K562 (cell line): ENCODE results near the gene POP7. TPM values are rescaled to one million over a fixed set of nuclear protein-coding genes. Genes with fewer than 3 reads are reported as not detected.
A peak's percentile ranks its signal among the peaks of the same experiment; 100 is the strongest.

Experiments used
- ATAC-seq: fragments of 200-7000 bp; cut with Tn5 transposase; 3 replicates; pipeline ENCODE4 v1.9.1; 2020; ENCODE audit warnings: moderate library complexity
- BruUV-seq: library from RNA; stranded (reverse); fragments of 400-500 nt; replicated peaks from 2 replicates; lab custom pipeline; 2021; lab: Mats Ljungman, UMichigan
- CTCF ChIA-PET: fragments of 300-600 bp; formaldehyde crosslinking; extraction: SDS; loops from one replicate; lab custom pipeline; 2021; ENCODE audit warnings: low intra/inter-chr PET ratio; lab: Yijun Ruan, JAX
- POLR2A ChIA-PET: fragments of 300-600, 350-650 bp; sonication (Branson Sonifier 250); formaldehyde crosslinking; extraction: SDS; loops from one replicate; lab custom pipeline; 2021; ENCODE audit warnings: antibody characterized with exemption, inconsistent platforms; lab: Yijun Ruan, JAX
- DNase-seq, 4 experiments: peaks; one replicate each; pipeline versions ENCODE4 v3.0.0 to v3.0.0-alpha.2; 2011 to 2018; ENCODE audit warnings: low spot score in 3 of 4, mixed read lengths in 3 of 4; ENCODE audit errors: extremely low read depth in 1 of 4
- FAIRE-seq: peaks from 2 replicates; lab custom pipeline; 2011; peaks lifted over from hg19 to GRCh38; lab: Jason Lieb, UNC
- H2AFZ ChIP-seq: 2 replicates; pipeline ENCODE4 v1.6.0; 2011; ENCODE audit warnings: low read depth, low read length, control low read depth, inconsistent platforms
- H3K27ac ChIP-seq: fragments of 200-600 bp; 3 replicates; pipeline ENCODE4 v1.8.0; 2011; ENCODE audit warnings: low read depth, mild to moderate bottlenecking, control low read depth, inconsistent platforms, low read length, moderate library complexity, mixed read lengths; ENCODE audit errors: extremely low read depth
- H3K27me3 ChIP-seq, 2 experiments: fragments of 300-600 bp in 1 of 2; 2 replicates in 1 of 2; 3 replicates in 1 of 2; pipeline versions ENCODE4 v1.6.0 to v1.8.0; 2011; ENCODE audit warnings: inconsistent platforms in 2 of 2, low read length in 2 of 2, mild to moderate bottlenecking in 1 of 2, mixed read lengths in 1 of 2, moderate library complexity in 1 of 2; ENCODE audit not compliant: control insufficient read depth in 2 of 2, insufficient read depth in 2 of 2
- H3K36me3 ChIP-seq: fragments of 300-600 bp; 3 replicates; pipeline ENCODE4 v1.8.0; 2011; ENCODE audit warnings: mild to moderate bottlenecking, low read length, inconsistent platforms; ENCODE audit not compliant: control insufficient read depth, insufficient read depth
- H3K4me1 ChIP-seq, 2 experiments: fragments of 200-600 bp in 1 of 2; replicated peaks in 1 of 2; 2 replicates in 1 of 2; 3 replicates in 1 of 2; pipeline versions ENCODE4 v1.5.1 to v1.8.0; 2011; ENCODE audit warnings: inconsistent platforms in 2 of 2, low read length in 2 of 2, mild to moderate bottlenecking in 1 of 2, mixed read lengths in 1 of 2, moderate library complexity in 1 of 2; ENCODE audit not compliant: control insufficient read depth in 2 of 2, insufficient read depth in 2 of 2
- H3K4me2 ChIP-seq: 2 replicates; pipeline ENCODE4 v1.6.1; 2011; ENCODE audit warnings: low read length, control low read depth, inconsistent platforms, mixed read lengths; ENCODE audit not compliant: insufficient read depth
- H3K4me3 ChIP-seq: fragments of 200-600 bp; sonication (generic), shearing (Covaris generic); 2 replicates; pipeline ENCODE4 v1.5.1; 2016; ENCODE audit warnings: control low read depth, inconsistent platforms
- H3K79me2 ChIP-seq: fragments of 200-600 bp; 3 replicates; pipeline ENCODE4 v1.8.0; 2011; ENCODE audit warnings: low read length, inconsistent platforms; ENCODE audit not compliant: control insufficient read depth, insufficient read depth
- H3K9ac ChIP-seq, 2 experiments: 2 replicates each; pipeline versions ENCODE4 v1.6.0 to v1.6.1; 2011; ENCODE audit warnings: low read depth in 2 of 2, low read length in 2 of 2, control low read depth in 1 of 2, inconsistent platforms in 1 of 2, mild to moderate bottlenecking in 1 of 2, mixed read lengths in 1 of 2; ENCODE audit not compliant: insufficient read depth in 1 of 2
- H3K9me1 ChIP-seq: one replicate; pipeline ENCODE4 v1.6.0; 2011; ENCODE audit warnings: inconsistent platforms, mild to moderate bottlenecking, low read length, moderate library complexity; ENCODE audit not compliant: control insufficient read depth, insufficient read depth
- H3K9me3 ChIP-seq: replicated peaks from 2 replicates; pipeline ENCODE4 v1.5.1; 2011; ENCODE audit warnings: low read depth, low read length, inconsistent platforms; ENCODE audit not compliant: control insufficient read depth, insufficient read depth
- H4K20me1 ChIP-seq: replicated peaks from 2 replicates; pipeline ENCODE4 v1.6.1; 2011; ENCODE audit warnings: low read length, inconsistent platforms, mixed read lengths; ENCODE audit not compliant: control insufficient read depth, insufficient read depth
- ERF ChIP-seq: fragments of 450-650 bp; formaldehyde crosslinking; IDR thresholded peaks from 2 replicates; pipeline ENCODE4 v1.4.0; 2020; ENCODE audit warnings: mild to moderate bottlenecking, mixed read lengths
- IFI16 ChIP-seq: fragments of 250-450 bp; sonication (Bioruptor Pico); IDR thresholded peaks from 2 replicates; pipeline ENCODE4 v2.1.2; 2022; ENCODE audit warnings: mild to moderate bottlenecking, inconsistent platforms
- KAT7 ChIP-seq: sonication (generic); formaldehyde crosslinking; IDR thresholded peaks from 2 replicates; pipeline ENCODE4 v1.8.0; 2022; ENCODE audit warnings: missing genetic modification reagents, mild to moderate bottlenecking, borderline replicate concordance
- LCOR ChIP-seq: sonication (generic); formaldehyde crosslinking; IDR thresholded peaks from 2 replicates; pipeline ENCODE4 v1.8.0; 2022; ENCODE audit warnings: mild to moderate bottlenecking, missing genetic modification reagents
- MAFF ChIP-seq: IDR thresholded peaks from 2 replicates; pipeline ENCODE4 v1.6.1; 2012; ENCODE audit warnings: low read length, improper control_type of control experiment
- POLR2G ChIP-seq: fragments of 200-400 bp; formaldehyde crosslinking; IDR thresholded peaks from 2 replicates; pipeline ENCODE4 v1.6.1; 2017; ENCODE audit warnings: low read depth, mild to moderate bottlenecking, antibody characterized with exemption, low read length, moderate library complexity
- SIN3B ChIP-seq: fragments of 450-650 bp; IDR thresholded peaks from 2 replicates; pipeline ENCODE4 v1.6.1; 2017; ENCODE audit warnings: low read depth, mild to moderate bottlenecking, moderate library complexity
- SPI1 ChIP-seq: IDR thresholded peaks from 2 replicates; pipeline ENCODE4 v1.6.1; 2011; ENCODE audit warnings: low read depth, low read length, control low read depth, borderline replicate concordance
- TFAM ChIP-seq: fragments of 250-450 bp; sonication (Bioruptor Pico); conservative IDR thresholded peaks from 2 replicates; pipeline ENCODE4 v1.5.0; 2021; ENCODE audit warnings: mild to moderate bottlenecking, moderate library complexity
- ZKSCAN8 ChIP-seq: fragments of 200-800 bp; sonication (Bioruptor generic); IDR thresholded peaks from 2 replicates; pipeline ENCODE4 v1.6.1; 2016; ENCODE audit warnings: missing genetic modification characterization, missing compliant biosample characterization
- ZNF174 ChIP-seq: fragments of 250-450 bp; sonication (Bioruptor Pico); IDR thresholded peaks from 2 replicates; pipeline ENCODE4 v1.4.0; 2020; ENCODE audit warnings: mild to moderate bottlenecking
- ZNF3 ChIP-seq: fragments of 250-450 bp; sonication (Bioruptor Pico); IDR thresholded peaks from 2 replicates; pipeline ENCODE4 v1.5.0; 2021; ENCODE audit warnings: mild to moderate bottlenecking, moderate library complexity
- ZNF696 ChIP-seq: fragments of 250-450 bp; sonication (Bioruptor Pico); conservative IDR thresholded peaks from 2 replicates; pipeline ENCODE4 v1.4.0; 2020; ENCODE audit warnings: mild to moderate bottlenecking, moderate library complexity
- WGBS: fragments of 100-300 bp; shearing (Covaris generic); methylation state at CpG from one replicate; pipeline ENCODE4 v1.1.6; 2016; ENCODE audit warnings: low coverage, mixed read lengths; ENCODE audit not compliant: insufficient coverage; ENCODE audit errors: missing lambda C conversion rate; 5-methylcytosine and 5-hydroxymethylcytosine counted together
- in situ Hi-C: fragments of 300-500 bp; cut with MboI; formaldehyde crosslinking; loops from 4 replicates; pipeline ENCODE4 v1.15.0; 2018; ENCODE audit warnings: inconsistent platforms, mixed read lengths
- intact Hi-C: fragments of 100-400 bp; cut with micrococcal nuclease; formaldehyde crosslinking; loops from 2 replicates; pipeline ENCODE4 v1.14.2; 2022
- polyA plus RNA-seq, 8 experiments: library from polyadenylated mRNA; depleted of rRNA in 4 of 8; stranded (reverse) in 5 of 8; unstranded in 3 of 8; fragments of >200 nt; fragmentation: Nextera tagmentation in 2 of 8; fragmentation: Illumina TruSeq in 1 of 8; extraction: Ambion mirVana in 2 of 8; extraction: Trizol in 1 of 8; gene quantifications; 2 replicates each; pipeline versions ENCODE4 v1.2.1 to v1.2.3, GENCODE V29; 2011 to 2014; ENCODE audit warnings: inconsistent platforms in 1 of 8, missing spikeins in 1 of 8
- total RNA-seq, 7 experiments: library from RNA; depleted of rRNA in 6 of 7; stranded (reverse); fragments of >200 nt in 6 of 7; fragmentation: Illumina TruSeq in 2 of 7; extraction: Trizol in 2 of 7; gene quantifications; 2 replicates each; pipeline versions ENCODE4 v1.2.1 to v1.2.3, GENCODE V29; 2011 to 2021; ENCODE audit warnings: low replicate concordance in 1 of 7
- TF ChIP-seq, protein P1 (sequence below): fragments of 450-650 bp; IDR thresholded peaks from 2 replicates; pipeline ENCODE4 v1.7.1; 2018; ENCODE audit warnings: mild to moderate bottlenecking, low read depth; ENCODE audit not compliant: partially characterized antibody
- TF ChIP-seq, protein P2 (sequence below): sonication (generic); formaldehyde crosslinking; IDR thresholded peaks from 2 replicates; pipeline ENCODE4 v1.8.0; 2022; ENCODE audit warnings: missing genetic modification reagents, mild to moderate bottlenecking, moderate library complexity, borderline replicate concordance
- TF ChIP-seq, protein P3 (sequence below): sonication (generic); formaldehyde crosslinking; IDR thresholded peaks from 2 replicates; pipeline ENCODE4 v1.8.1; 2023; ENCODE audit warnings: mild to moderate bottlenecking, missing genetic modification reagents

Gene POP7
- total and polyA plus RNA-seq, 9 of the 15 experiments (the other 6 are each of a cell fraction or from before 2014, with no cell fraction given): 11.5 to 163 (median 68.9) TPM

DNA sequence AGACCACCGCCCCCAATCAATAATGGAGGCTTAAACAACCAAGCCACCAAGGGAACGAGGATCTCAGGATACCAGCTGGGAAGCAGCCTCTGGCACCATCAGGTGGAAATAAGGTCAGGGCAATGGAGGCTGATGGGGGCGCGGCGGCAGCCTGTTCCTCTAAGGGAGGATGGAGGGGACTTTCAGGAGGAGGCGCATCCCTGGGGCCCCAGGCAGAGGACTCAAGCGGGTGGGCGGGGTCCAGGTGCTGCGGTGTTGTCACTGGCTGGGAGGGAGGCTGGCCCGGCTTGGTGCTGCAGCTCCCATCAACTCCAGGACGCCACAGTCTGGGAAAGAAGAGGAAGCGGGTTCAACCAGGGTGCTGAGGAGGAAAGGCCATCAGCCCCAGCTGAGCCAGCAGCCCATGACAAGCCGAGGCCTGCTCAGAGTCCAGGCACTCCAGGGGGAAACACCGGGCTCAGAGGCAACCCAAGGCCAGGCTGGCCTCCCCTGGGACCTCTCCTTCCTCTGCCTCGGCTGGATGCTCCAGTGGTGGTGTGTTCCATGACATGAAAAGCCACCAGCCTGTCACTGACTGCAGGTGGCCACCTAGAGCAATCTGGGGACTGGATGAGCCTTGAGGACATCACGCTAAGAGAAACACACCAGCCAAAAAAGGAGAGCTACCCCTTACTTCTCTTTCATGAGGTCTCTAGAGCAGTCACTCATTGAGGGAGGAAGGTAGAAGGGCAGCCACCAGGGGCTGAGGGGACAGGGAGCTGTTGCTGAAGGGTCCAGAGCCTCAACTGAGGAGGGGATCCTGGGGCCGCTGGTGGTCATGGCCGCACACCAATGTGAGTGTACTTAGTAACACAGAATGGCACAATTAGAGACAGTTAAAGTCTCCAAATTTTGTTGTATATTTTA lies 16.4 kb upstream of the POP7 start:
- Histone ChIP-seq H3K4me1 (peaks cover 17 to 65% of the 10 kb centered on the region in 2 experiments), H3K79me2 (peaks cover 57% of the 10 kb centered on the region), H4K20me1 (peaks cover 24% of the 10 kb centered on the region), H3K4me2 (no peak overlapping the region), H3K27me3 (no peaks in the 10 kb centered on the region), H3K4me3 (no peak overlapping the region), H3K9me1 (no peaks in the 10 kb centered on the region), H3K9ac (peak overlapping the region in 1 of 2 experiments; percentile 80; a peak in 2 of 4 replicates), H3K27ac (no peak overlapping the region), H3K9me3 (no peaks in the 10 kb centered on the region), H3K36me3 (peaks cover 66% of the 10 kb centered on the region; the same call in 2 of the 3 replicates), H2AFZ (no peak overlapping the region)
- FAIRE-seq: no peak
- POLR2A ChIA-PET: interaction anchor here (0.6 to 1.6 kb wide), 8 partner anchors 9 to 216 kb away, joined by 3 to 6 read pairs (median 4); no protein-coding TSS in a partner anchor
- 91% methylated on average over 18 of the region's 18 CpGs for WGBS
- ATAC-seq: no peak
- no TSS peak for BruUV-seq
- intact Hi-C loops: loop anchor here (2.0 to 5.0 kb wide), 4 partner anchors 47 to 163 kb away; partner anchors contain the start of genes MOSPD3, SLC12A9 and TFR2
- in situ Hi-C loops: no loop called here
- peak in 2 of 4 experiments; percentile 11 to 14 for DNase-seq
- CTCF ChIA-PET: interaction anchor here (0.7 to 1.4 kb wide), 2 partner anchors 126 to 212 kb away, joined by 3 to 5 read pairs; no protein-coding TSS in a partner anchor
- TF ChIP-seq ERF: no peak
- TF ChIP-seq LCOR (CRISPR knock-in tag): no peak
- TF ChIP-seq ZNF3: no peak
- TF ChIP-seq TFAM (CRISPR knock-in tag): no peak
- TF ChIP-seq, protein P1, sequence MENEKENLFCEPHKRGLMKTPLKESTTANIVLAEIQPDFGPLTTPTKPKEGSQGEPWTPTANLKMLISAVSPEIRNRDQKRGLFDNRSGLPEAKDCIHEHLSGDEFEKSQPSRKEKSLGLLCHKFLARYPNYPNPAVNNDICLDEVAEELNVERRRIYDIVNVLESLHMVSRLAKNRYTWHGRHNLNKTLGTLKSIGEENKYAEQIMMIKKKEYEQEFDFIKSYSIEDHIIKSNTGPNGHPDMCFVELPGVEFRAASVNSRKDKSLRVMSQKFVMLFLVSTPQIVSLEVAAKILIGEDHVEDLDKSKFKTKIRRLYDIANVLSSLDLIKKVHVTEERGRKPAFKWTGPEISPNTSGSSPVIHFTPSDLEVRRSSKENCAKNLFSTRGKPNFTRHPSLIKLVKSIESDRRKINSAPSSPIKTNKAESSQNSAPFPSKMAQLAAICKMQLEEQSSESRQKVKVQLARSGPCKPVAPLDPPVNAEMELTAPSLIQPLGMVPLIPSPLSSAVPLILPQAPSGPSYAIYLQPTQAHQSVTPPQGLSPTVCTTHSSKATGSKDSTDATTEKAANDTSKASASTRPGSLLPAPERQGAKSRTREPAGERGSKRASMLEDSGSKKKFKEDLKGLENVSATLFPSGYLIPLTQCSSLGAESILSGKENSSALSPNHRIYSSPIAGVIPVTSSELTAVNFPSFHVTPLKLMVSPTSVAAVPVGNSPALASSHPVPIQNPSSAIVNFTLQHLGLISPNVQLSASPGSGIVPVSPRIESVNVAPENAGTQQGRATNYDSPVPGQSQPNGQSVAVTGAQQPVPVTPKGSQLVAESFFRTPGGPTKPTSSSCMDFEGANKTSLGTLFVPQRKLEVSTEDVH: no peak
- TF ChIP-seq IFI16 (CRISPR knock-in tag): no peak
- no peak for TF ChIP-seq KAT7 (CRISPR knock-in tag)
- TF ChIP-seq SIN3B: no peak
- TF ChIP-seq SPI1: no peak
- peak; percentile 44; the same call in 1 of the 2 replicates for TF ChIP-seq POLR2G
- TF ChIP-seq ZNF696: no peak
- TF ChIP-seq, protein P2, sequence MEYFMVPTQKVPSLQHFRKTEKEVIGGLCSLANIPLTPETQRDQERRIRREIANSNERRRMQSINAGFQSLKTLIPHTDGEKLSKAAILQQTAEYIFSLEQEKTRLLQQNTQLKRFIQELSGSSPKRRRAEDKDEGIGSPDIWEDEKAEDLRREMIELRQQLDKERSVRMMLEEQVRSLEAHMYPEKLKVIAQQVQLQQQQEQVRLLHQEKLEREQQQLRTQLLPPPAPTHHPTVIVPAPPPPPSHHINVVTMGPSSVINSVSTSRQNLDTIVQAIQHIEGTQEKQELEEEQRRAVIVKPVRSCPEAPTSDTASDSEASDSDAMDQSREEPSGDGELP (CRISPR knock-in tag): peak; percentile 18; the same call in 1 of the 2 replicates
- TF ChIP-seq, protein P3, sequence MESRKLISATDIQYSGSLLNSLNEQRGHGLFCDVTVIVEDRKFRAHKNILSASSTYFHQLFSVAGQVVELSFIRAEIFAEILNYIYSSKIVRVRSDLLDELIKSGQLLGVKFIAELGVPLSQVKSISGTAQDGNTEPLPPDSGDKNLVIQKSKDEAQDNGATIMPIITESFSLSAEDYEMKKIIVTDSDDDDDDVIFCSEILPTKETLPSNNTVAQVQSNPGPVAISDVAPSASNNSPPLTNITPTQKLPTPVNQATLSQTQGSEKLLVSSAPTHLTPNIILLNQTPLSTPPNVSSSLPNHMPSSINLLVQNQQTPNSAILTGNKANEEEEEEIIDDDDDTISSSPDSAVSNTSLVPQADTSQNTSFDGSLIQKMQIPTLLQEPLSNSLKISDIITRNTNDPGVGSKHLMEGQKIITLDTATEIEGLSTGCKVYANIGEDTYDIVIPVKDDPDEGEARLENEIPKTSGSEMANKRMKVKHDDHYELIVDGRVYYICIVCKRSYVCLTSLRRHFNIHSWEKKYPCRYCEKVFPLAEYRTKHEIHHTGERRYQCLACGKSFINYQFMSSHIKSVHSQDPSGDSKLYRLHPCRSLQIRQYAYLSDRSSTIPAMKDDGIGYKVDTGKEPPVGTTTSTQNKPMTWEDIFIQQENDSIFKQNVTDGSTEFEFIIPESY (CRISPR knock-in tag): no peak
- no peak for TF ChIP-seq ZNF174 (CRISPR knock-in tag)
- TF ChIP-seq ZKSCAN8: no peak
- no peak for TF ChIP-seq MAFF
